ENCODE measurements around the gene PPP2R2B.

The PPP2R2B gene

DNA sequence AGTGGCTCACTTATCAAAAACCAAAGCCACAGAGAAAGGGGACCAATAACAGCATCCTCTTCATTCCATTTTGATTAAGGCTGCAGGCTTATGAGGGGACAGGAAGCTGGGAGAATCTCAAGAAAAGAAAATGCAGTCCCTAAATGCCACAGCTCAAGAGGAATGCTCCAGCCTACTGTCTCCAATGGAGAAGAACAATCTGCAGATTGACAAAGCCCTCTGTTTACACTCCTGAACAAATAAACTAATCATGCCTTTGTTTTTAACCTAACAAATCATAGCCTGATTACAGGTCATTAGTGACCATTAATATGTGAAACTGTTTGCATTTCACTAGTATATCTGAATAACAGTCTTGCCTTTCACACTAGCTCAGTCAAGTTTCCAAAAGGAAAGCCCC lies 26.5 kb downstream of the PPP2R2B start:
- no peaks in the 10 kb centered on the region for H3K27me3 ChIP-seq (ENCODE audit: control insufficient read depth, insufficient read depth, low read length)
- H3K4me2 ChIP-seq (ENCODE audit: low read length), result no peak overlapping the region
- no peak overlapping the region for H3K9ac ChIP-seq
- no peak overlapping the region for H3K27ac ChIP-seq
- H3K4me3 ChIP-seq (ENCODE audit: low read depth, low read length), result no peak overlapping the region
- TF ChIP-seq, protein P1, sequence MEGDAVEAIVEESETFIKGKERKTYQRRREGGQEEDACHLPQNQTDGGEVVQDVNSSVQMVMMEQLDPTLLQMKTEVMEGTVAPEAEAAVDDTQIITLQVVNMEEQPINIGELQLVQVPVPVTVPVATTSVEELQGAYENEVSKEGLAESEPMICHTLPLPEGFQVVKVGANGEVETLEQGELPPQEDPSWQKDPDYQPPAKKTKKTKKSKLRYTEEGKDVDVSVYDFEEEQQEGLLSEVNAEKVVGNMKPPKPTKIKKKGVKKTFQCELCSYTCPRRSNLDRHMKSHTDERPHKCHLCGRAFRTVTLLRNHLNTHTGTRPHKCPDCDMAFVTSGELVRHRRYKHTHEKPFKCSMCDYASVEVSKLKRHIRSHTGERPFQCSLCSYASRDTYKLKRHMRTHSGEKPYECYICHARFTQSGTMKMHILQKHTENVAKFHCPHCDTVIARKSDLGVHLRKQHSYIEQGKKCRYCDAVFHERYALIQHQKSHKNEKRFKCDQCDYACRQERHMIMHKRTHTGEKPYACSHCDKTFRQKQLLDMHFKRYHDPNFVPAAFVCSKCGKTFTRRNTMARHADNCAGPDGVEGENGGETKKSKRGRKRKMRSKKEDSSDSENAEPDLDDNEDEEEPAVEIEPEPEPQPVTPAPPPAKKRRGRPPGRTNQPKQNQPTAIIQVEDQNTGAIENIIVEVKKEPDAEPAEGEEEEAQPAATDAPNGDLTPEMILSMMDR (IDR thresholded peaks at IDR 0.05), result no peak
- no peaks in the 10 kb centered on the region for H3K4me1 ChIP-seq
- H3K36me3 ChIP-seq (ENCODE audit: control insufficient read depth, insufficient read depth, low read length), result no peaks in the 10 kb centered on the region
- no peaks in the 10 kb centered on the region for H3K9me3 ChIP-seq (ENCODE audit: control insufficient read depth, low read length)
- no peak overlapping the region for H2AFZ ChIP-seq
- no peaks in the 10 kb centered on the region for H3K79me2 ChIP-seq

DNA sequence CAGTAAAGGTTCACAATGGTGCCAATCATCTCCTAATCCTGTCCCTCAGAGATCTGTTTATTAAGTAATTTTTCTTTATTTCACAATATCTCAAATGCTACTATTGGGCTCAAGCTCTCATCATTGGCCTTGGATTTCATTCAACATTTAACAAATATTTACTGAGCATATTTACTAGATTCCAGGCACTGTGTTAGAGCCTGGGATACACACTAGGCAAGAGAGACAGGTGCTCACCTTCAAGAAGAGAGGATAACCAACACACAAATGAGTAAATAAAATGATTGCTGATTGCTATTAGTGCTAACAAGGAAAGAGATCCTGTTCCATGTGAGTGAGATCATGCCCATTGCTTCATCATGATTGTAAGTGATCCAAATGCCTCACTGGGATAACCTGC lies 27.4 kb downstream of the PPP2R2B start:
- no peak overlapping the region for H3K4me3 ChIP-seq (ENCODE audit: low read depth, low read length)
- no peak overlapping the region for H3K9ac ChIP-seq
- no peaks in the 10 kb centered on the region for H3K27me3 ChIP-seq (ENCODE audit: control insufficient read depth, insufficient read depth, low read length)

DNA sequence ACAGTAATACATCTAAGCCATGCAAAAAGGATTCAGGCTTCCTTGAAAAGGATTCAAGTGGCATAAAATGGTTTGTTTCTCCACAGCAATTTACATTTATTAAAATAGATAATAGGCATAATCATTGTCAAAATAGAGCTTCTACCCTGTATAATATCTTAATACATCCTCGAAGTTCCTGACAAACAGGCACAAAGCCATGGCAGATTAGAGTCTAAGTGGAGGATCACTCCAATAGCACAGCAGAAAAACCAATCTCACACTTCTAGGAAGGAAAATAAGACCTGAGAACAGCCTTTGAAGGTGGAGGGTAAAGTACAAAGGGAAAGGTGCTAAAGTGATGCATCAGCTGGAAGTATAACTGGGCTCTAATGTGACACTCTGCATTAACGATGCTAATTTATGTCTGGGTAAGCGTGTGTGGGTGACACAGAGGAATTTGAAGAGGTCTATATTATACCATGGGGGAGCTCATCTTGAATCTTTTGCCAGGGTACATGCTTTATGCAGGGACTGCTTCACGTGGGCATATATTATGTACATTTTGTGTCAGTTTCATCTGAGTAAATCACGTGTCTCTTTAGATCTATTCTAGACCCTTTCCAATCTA lies 28.8 kb downstream of the PPP2R2B start:
- no peak overlapping the region for H3K4me3 ChIP-seq (ENCODE audit: low read depth, low read length)
- no peaks in the 10 kb centered on the region for H3K79me2 ChIP-seq
- no peak overlapping the region for H3K27ac ChIP-seq
- no peaks in the 10 kb centered on the region for H3K9me3 ChIP-seq (ENCODE audit: control insufficient read depth, low read length)
- H2AFZ ChIP-seq, result no peak overlapping the region
- H3K36me3 ChIP-seq (ENCODE audit: control insufficient read depth, insufficient read depth, low read length), result no peaks in the 10 kb centered on the region
- no peak overlapping the region for H3K9ac ChIP-seq
- TF ChIP-seq, protein P1 (IDR thresholded peaks at IDR 0.05), result no peak
- no peaks in the 10 kb centered on the region for H3K27me3 ChIP-seq (ENCODE audit: control insufficient read depth, insufficient read depth, low read length)
- no peak overlapping the region for H3K4me2 ChIP-seq (ENCODE audit: low read length)
- H3K4me1 ChIP-seq, result no peaks in the 10 kb centered on the region

More for the DNA sequence above, 27.4 kb downstream of the PPP2R2B start:
- Histone ChIP-seq H3K27ac (no peak overlapping the region), H3K4me1 (no peaks in the 10 kb centered on the region), H3K4me2 (ENCODE audit: low read length) (no peak overlapping the region), H2AFZ (no peak overlapping the region), H3K9me3 (ENCODE audit: control insufficient read depth, low read length) (no peaks in the 10 kb centered on the region), H3K79me2 (no peaks in the 10 kb centered on the region), H3K36me3 (ENCODE audit: control insufficient read depth, insufficient read depth, low read length) (no peaks in the 10 kb centered on the region)
- TF ChIP-seq, protein P1 (IDR thresholded peaks at IDR 0.05), result no peak

DNA sequence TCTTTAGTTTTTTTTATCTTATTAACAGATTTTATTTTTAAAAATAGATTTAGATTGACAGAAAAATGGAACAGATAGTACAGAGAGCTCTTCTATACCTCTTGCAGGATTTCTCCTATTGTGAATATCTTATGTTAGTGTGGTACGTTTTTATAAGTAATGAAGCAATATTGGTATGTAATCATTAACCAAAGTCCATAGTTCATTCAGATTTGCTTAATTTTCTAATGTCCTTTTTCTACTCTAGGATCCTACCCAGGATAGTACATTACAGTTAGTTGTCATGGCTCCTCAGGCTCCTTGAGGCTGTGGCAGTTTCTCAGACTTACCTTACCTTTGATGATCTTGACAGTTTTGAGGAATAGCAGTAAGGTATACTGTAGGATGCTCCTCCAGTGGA lies 30.4 kb downstream of the PPP2R2B start:
- H3K36me3 ChIP-seq (ENCODE audit: control insufficient read depth, insufficient read depth, low read length), result no peaks in the 10 kb centered on the region
- H2AFZ ChIP-seq, result no peak overlapping the region
- no peak overlapping the region for H3K27ac ChIP-seq
- no peak overlapping the region for H3K4me3 ChIP-seq (ENCODE audit: low read depth, low read length)
- H3K27me3 ChIP-seq (ENCODE audit: control insufficient read depth, insufficient read depth, low read length), result no peaks in the 10 kb centered on the region
- H3K4me2 ChIP-seq (ENCODE audit: low read length), result no peak overlapping the region
- no peaks in the 10 kb centered on the region for H3K4me1 ChIP-seq
- no peak overlapping the region for H3K9ac ChIP-seq
- TF ChIP-seq, protein P1 (IDR thresholded peaks at IDR 0.05), result no peak
- H3K79me2 ChIP-seq, result no peaks in the 10 kb centered on the region
- H3K9me3 ChIP-seq (ENCODE audit: control insufficient read depth, low read length), result no peaks in the 10 kb centered on the region

DNA sequence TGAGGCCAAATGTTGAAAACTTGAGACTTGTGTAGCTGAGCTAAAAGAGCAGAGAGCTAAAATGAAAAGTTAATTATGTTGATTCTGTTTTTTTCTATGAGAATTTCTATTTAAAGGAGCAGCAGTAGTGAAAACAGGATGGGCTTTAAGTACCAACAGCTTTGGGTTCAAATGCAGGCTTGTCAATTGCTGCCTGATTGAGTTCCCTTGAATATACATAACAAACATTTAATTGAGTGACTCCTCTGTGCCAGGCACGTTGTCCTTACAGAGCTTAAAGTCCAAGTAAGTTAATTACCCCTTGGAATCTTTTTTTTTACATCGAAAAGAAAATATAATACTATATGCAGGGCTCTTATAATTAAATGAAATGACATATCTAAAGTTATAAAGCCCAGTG lies 38.5 kb downstream of the PPP2R2B start:
- peaks cover 5% of the 10 kb centered on the region for H3K4me1 ChIP-seq
- no peak overlapping the region for H3K4me2 ChIP-seq (ENCODE audit: low read length)
- H3K9me3 ChIP-seq (ENCODE audit: control insufficient read depth, low read length), result no peaks in the 10 kb centered on the region
- no peak overlapping the region for H2AFZ ChIP-seq
- no peak overlapping the region for H3K9ac ChIP-seq
- no peak overlapping the region for H3K27ac ChIP-seq
- no peak overlapping the region for H3K4me3 ChIP-seq (ENCODE audit: low read depth, low read length)
- H3K27me3 ChIP-seq (ENCODE audit: control insufficient read depth, insufficient read depth, low read length), result no peaks in the 10 kb centered on the region
- no peaks in the 10 kb centered on the region for H3K36me3 ChIP-seq (ENCODE audit: control insufficient read depth, insufficient read depth, low read length)
- TF ChIP-seq, protein P1 (IDR thresholded peaks at IDR 0.05), result no peak
- no peaks in the 10 kb centered on the region for H3K79me2 ChIP-seq

Measured in parathyroid adenoma (tissue), 2 donors.